ENCODE results near the gene PHKA2. TPM values are rescaled to one million over a fixed set of nuclear protein-coding genes. Genes with fewer than 3 reads are reported as not detected.

Gene PHKA2
- total RNA-seq, 1 donor, result 8.2 TPM

- no peak overlapping the region for H3K4me3 ChIP-seq (ENCODE audit: low read depth, low read length)
- DNase-seq (ENCODE audit: low read depth), result no peak
- TF ChIP-seq CTCF (IDR thresholded peaks at IDR 0.05; ENCODE audit: insufficient read depth, low read depth, low read length), result no peak
Observed at GRCh38 chrX:18889346-18890048, 94.4 kb downstream of the PHKA2 start.

GRCh38 chrX:18888281-18888680 lies 95.6 kb downstream of the PHKA2 start:
- no peak for DNase-seq (ENCODE audit: low read depth)
- no peak overlapping the region for H3K4me3 ChIP-seq (ENCODE audit: low read depth, low read length)
- TF ChIP-seq CTCF (IDR thresholded peaks at IDR 0.05; ENCODE audit: insufficient read depth, low read depth, low read length), result no peak

- no peak for TF ChIP-seq CTCF (IDR thresholded peaks at IDR 0.05; ENCODE audit: insufficient read depth, low read depth, low read length)
- no peak overlapping the region for H3K4me3 ChIP-seq (ENCODE audit: low read depth, low read length)
- DNase-seq (ENCODE audit: low read depth), result no peak
Observed at GRCh38 chrX:18887825-18888212, 96.1 kb downstream of the PHKA2 start.

- H3K4me3 ChIP-seq (ENCODE audit: low read depth, low read length), result no peak overlapping the region
- DNase-seq (ENCODE audit: low read depth), result no peak
- no peak for TF ChIP-seq CTCF (IDR thresholded peaks at IDR 0.05; ENCODE audit: insufficient read depth, low read depth, low read length)
Observed at GRCh38 chrX:18887177-18887824, 96.6 kb downstream of the PHKA2 start.

- peak overlapping the region; percentile 46 for H3K4me3 ChIP-seq (ENCODE audit: low read depth, low read length)
- peak; percentile 31 for DNase-seq (ENCODE audit: low read depth)
- peak; percentile 55 for TF ChIP-seq CTCF (IDR thresholded peaks at IDR 0.05; ENCODE audit: insufficient read depth, low read depth, low read length)
Observed at GRCh38 chrX:18886344-18887161, 97.4 kb downstream of the PHKA2 start.

GRCh38 chrX:18886005-18886343 lies 97.9 kb downstream of the PHKA2 start:
- DNase-seq (ENCODE audit: low read depth), result no peak
- no peak for TF ChIP-seq CTCF (IDR thresholded peaks at IDR 0.05; ENCODE audit: insufficient read depth, low read depth, low read length)
- H3K4me3 ChIP-seq (ENCODE audit: low read depth, low read length), result peak overlapping the region; percentile 46
